ENCODE measurements around the gene CLDN16. TPM values are rescaled to one million over a fixed set of nuclear protein-coding genes. Genes with fewer than 3 reads are reported as not detected.

The CLDN16 gene
- total RNA-seq, 4 donors from 2014 or later = 0.38 to 0.64 TPM; not detected in 2

DNA sequence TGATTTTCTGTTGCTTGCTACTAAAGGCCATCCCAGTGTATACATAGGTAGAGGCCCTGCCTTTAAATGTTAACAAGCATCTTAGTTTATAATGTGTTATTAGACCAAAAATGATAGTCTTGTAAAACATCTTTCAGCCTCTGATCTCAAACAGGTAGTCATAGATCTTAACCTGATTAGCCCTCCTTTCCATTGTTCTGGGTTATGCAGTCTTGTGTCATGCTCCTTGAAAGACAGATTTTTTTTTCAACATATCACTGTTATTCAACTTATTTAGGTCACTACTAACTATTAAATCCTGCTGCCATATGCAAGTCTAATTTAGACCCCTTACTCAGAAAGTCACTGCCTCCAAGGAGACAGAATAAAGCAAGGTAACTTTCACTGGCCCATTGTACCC lies 19.1 kb upstream of the CLDN16 start:
- Histone ChIP-seq H3K27me3 (no peaks in the 10 kb centered on the region), H3K4me3 (no peak overlapping the region), H3K9me3 (no peaks in the 10 kb centered on the region), H3K4me1 (peaks cover 3 to 69% (median 6%) of the 10 kb centered on the region in 3 donors), H3K36me3 (no peaks in the 10 kb centered on the region), H3K27ac (peak overlapping the region in 3 of 4 donors; percentile 80 to 86 (median 86))
- intact Hi-C loops (cut with DNase I) = no loop called here
- TF ChIP-seq, protein P1, sequence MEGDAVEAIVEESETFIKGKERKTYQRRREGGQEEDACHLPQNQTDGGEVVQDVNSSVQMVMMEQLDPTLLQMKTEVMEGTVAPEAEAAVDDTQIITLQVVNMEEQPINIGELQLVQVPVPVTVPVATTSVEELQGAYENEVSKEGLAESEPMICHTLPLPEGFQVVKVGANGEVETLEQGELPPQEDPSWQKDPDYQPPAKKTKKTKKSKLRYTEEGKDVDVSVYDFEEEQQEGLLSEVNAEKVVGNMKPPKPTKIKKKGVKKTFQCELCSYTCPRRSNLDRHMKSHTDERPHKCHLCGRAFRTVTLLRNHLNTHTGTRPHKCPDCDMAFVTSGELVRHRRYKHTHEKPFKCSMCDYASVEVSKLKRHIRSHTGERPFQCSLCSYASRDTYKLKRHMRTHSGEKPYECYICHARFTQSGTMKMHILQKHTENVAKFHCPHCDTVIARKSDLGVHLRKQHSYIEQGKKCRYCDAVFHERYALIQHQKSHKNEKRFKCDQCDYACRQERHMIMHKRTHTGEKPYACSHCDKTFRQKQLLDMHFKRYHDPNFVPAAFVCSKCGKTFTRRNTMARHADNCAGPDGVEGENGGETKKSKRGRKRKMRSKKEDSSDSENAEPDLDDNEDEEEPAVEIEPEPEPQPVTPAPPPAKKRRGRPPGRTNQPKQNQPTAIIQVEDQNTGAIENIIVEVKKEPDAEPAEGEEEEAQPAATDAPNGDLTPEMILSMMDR (IDR thresholded peaks at IDR 0.05) = no peak
- TF ChIP-seq POLR2A (IDR thresholded peaks at IDR 0.05) = no peak
- no peak for DNase-seq

DNA sequence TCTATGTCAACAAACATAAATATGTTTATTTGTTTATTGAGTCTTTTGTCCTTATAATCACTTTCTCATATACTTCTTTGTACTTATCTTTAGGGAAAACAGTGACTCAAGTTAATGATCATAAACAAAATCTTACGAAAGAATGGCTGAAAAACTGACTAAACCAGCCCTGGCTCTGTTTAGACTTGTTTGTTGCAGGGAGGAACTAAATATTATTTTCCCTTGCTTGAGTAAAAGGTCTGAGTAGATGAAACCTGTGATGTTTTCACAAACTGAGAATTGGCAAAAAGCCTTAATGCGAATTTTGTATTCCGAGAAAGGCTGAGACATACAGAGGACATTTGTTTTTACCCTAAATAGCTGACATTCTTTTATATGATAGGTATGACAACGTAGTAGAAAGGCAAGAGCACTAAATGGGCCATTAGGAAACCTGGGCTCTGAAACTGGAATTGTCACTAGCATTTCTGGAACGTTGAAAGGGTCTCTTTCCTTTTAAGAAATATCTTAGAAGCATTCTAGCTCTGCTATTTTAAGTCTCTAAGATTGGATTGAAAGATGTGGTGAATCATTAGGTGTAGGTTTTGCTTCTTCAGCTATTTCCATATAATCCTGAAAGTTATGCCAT lies 18.2 kb upstream of the CLDN16 start:
- peaks cover 3 to 78% (median 6%) of the 10 kb centered on the region in 3 donors for H3K4me1 ChIP-seq
- no peaks in the 10 kb centered on the region for H3K36me3 ChIP-seq
- TF ChIP-seq, protein P1 (IDR thresholded peaks at IDR 0.05) = no peak
- no peak for TF ChIP-seq POLR2A (IDR thresholded peaks at IDR 0.05)
- intact Hi-C loops (cut with DNase I) = no loop called here
- DNase-seq = no peak
- no peaks in the 10 kb centered on the region for H3K9me3 ChIP-seq
- no peak overlapping the region for H3K4me3 ChIP-seq
- H3K27ac ChIP-seq = peak overlapping the region; percentile 67 to 86 (median 83)
- 44 to 47% methylated on average over 5 of the region's 5 CpGs for WGBS, 2 donors
- no peaks in the 10 kb centered on the region for H3K27me3 ChIP-seq

DNA sequence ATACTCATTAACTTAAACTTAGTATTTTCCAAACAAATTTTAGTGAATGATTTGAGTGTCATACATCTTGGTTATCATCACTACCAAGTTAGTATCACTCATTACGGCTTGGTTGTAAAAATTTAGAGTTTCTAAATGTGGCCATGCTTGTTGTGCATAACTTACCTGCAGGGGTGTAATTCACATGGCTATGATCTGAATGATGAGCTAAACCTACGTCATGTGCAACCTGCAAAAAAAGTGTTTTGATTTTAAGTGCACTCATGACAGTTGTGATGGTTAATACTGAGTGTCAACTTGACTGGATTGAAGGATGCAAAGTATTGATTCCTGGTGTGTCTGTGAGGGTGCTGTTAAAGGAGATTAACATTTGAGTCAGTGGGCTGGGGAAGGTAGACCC lies 17.6 kb upstream of the CLDN16 start:
- peaks cover 3 to 84% (median 6%) of the 10 kb centered on the region in 3 donors for H3K4me1 ChIP-seq
- H3K27me3 ChIP-seq = no peaks in the 10 kb centered on the region
- H3K4me3 ChIP-seq = no peak overlapping the region
- no peaks in the 10 kb centered on the region for H3K9me3 ChIP-seq
- intact Hi-C loops (cut with DNase I) = no loop called here
- peak overlapping the region; percentile 67 to 86 (median 83) for H3K27ac ChIP-seq
- 71 to 84% methylated on average over 2 of the region's 2 CpGs for WGBS, 2 donors
- TF ChIP-seq, protein P1 (IDR thresholded peaks at IDR 0.05) = no peak
- no peak for TF ChIP-seq POLR2A (IDR thresholded peaks at IDR 0.05)
- DNase-seq = no peak
- H3K36me3 ChIP-seq = no peaks in the 10 kb centered on the region

DNA sequence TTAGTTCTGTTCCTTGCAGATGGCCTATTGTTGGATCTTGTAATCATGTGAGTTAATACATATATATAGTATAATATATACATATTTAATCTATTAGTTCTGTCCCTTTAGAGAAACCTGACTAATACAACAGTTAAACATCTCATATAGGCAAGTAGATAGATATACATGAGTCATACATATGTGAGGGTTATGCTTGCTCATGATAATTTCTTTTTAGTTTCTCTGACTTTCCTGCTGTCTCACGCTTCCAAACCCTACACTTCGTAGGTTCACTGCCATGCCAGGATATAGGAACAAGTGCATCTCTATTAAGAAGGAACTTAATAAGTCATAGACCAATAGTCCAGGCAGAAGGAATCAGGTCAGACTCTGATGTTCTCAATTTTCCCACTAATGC lies 16.8 kb upstream of the CLDN16 start:
- TF ChIP-seq, protein P1 (IDR thresholded peaks at IDR 0.05) = no peak
- TF ChIP-seq POLR2A (IDR thresholded peaks at IDR 0.05) = no peak
- no peak overlapping the region for H3K4me3 ChIP-seq
- no peak for DNase-seq
- no peaks in the 10 kb centered on the region for H3K9me3 ChIP-seq
- WGBS, 2 donors = 11 to 36% methylated on average over 2 of the region's 2 CpGs
- H3K36me3 ChIP-seq = no peaks in the 10 kb centered on the region
- H3K4me1 ChIP-seq = peaks cover 3 to 83% (median 6%) of the 10 kb centered on the region in 3 donors
- intact Hi-C loops (cut with DNase I) = no loop called here
- H3K27me3 ChIP-seq = no peaks in the 10 kb centered on the region
- H3K27ac ChIP-seq = peak overlapping the region in 2 of 4 donors; percentile 57 to 86

- no peaks in the 10 kb centered on the region for H3K9me3 ChIP-seq
- peak overlapping the region in 1 of 4 donors; percentile 65 for H3K27ac ChIP-seq
- H3K36me3 ChIP-seq = no peaks in the 10 kb centered on the region
- intact Hi-C loops (cut with DNase I) = no loop called here
- H3K4me1 ChIP-seq = peaks cover 3 to 67% (median 5%) of the 10 kb centered on the region in 3 donors
- H3K4me3 ChIP-seq = no peak overlapping the region
- TF ChIP-seq, protein P1 (IDR thresholded peaks at IDR 0.05) = no peak
- no peak for TF ChIP-seq POLR2A (IDR thresholded peaks at IDR 0.05)
- H3K27me3 ChIP-seq = no peaks in the 10 kb centered on the region
- DNase-seq = no peak
These were observed 12.7 kb upstream of the CLDN16 start for GRCh38 chr3:190375246-190375645.
